HG03196 (cell line): Measurements from ENCODE around the gene MN1.
"Not testable (repeated sequence)": the region's sequence is repeated elsewhere in the genome, so short reads cannot be mapped to it uniquely, and the experiment has no call there.

Experiments used
- ATAC-seq: cut with Tn5 transposase; IDR thresholded peaks from one replicate; pipeline ENCODE4 v1.9.1; 2021; ENCODE audit not compliant: unreplicated experiment

Gene MN1

DNA sequence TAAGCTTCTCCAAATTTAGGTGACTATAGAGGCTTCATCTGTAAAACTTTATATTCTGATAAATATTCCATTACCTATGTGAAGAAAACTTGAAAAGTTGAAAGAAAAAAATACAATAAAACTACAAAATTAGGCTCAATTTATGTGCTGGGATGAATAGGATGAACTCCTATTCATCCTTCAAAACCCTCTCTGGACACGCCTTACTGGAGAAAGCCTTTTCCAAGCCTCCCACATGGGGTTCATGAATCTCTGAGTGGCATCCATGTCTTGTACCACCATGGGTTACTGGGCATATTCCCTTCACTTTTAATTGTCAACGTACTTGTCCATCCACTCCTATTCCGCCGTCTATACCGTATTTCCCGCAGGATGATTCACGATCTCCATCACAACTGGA is 55.7 kb downstream of the MN1 start:
- ATAC-seq, result no peak

DNA sequence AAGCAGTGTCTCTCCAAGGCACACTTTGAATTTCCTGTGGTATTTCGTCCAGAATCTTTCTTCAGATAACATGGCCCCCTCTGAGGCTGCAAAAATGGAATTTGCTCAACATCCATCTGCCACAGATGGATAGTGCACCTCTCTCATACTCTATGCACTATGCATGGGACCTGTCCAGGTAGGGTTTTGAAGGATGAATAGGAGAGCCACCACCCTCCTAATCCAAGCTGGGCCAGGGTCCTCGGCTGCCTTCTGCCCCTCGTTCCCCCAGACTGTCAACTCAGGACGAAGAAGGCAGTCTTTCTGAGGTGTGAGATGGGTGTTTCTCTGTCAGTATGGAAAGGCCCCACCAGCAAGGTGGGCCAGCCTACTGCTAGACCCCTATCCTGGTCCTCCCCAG is 56.4 kb downstream of the MN1 start:
- ATAC-seq, result no peak

DNA sequence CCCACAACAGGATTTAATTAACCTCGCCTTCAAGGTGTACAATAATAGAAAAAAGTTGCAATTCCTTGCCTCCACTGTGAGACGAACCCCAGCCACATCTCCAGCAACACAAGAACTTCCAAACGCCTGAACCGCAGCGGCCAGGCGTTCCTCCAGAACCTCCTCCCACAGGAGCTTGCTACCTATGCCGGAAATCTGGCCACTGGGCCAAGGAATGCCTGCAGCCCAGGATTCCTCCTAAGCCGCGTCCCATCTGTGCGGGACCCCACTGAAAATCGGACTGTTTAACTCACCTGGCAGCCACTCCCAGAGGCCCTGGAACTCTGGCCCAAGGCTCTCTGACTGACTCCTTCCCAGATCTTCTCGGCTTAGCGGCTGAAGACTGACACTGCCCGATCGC is 57.5 kb downstream of the MN1 start:
- ATAC-seq, result not testable (repeated sequence)

DNA sequence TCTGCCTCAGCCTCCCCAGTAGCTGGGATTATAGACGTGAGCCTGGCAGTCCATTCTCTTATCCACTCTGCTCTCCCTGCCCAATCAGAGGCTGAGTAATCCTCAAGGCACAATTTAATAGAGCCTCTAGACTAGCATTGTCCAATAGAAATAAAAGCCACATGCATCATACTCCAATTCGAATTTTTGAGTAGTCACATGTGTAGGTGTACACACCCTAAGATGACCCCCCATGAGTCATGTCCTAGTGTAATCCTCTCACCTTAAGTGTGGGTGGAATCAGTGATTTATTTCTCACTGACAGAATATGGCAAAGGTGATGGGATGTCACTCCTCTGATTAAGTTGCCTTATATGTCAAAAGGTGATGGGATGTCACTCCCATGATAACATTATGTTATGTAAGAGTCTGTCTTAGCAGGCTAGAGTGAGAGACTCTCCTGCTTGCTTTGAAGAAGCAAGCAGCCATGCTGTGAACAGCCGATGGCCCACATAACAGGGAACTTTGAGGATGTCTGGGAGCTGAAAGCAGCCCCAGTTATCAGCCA is 61.3 kb downstream of the MN1 start:
- ATAC-seq, result no peak

DNA sequence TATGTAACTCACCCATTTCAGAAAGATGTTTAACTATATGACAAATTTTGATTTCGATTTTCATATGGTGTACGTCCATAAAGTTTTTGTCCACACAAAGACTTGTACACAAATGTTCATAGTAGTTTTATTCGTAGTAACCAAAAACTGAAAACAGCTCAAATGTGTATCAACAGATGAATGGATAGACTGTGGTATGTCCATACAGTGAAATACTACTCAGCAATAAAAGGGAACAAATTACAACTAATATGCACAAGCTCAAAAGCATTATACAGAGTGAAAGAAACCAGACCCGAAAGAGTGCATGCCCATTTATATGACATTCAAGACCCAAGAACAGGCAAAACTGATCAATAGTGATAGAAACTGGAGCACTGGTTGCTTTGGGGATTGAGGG is 64.0 kb downstream of the MN1 start:
- ATAC-seq, result no peak

DNA sequence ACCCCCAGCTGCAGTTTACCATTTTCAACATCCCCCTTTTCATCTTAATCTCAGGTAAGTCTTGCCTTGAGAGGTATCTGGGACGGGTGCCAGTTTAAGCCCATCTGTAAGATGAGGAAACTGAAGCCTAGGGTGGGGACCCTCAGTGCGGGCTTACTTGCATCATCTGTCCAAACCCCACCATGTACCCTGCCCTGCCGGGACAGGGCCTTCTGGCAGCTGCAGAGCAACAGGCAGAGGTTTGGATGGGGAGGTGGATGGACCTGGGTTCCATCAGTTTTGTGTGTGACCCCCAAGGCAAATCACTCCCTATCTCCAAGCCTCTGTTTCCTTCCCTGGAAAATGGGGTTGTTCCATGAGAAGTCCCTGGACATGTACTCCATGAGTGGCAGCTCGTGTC is 67.5 kb downstream of the MN1 start:
- ATAC-seq, result no peak

DNA sequence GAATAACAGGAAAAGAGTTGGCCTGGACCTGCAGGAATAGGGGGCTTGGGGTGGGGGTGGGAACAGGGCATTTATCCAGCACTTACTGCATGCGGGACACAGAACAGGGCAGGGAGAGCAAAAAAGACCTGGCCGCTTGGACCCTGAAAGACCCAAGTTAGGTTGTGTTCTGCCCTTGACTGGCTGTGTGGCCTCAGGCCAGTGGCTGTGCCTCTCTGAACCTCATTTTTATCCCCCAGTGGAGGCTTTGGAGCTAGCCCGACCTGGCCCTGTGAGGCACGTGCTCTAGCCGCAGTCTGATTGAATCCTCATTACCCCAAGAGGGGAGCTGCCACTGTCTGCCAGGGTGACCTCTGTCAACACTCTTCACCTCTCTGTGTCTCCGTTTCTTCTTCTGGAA is 68.7 kb downstream of the MN1 start:
- no peak for ATAC-seq

DNA sequence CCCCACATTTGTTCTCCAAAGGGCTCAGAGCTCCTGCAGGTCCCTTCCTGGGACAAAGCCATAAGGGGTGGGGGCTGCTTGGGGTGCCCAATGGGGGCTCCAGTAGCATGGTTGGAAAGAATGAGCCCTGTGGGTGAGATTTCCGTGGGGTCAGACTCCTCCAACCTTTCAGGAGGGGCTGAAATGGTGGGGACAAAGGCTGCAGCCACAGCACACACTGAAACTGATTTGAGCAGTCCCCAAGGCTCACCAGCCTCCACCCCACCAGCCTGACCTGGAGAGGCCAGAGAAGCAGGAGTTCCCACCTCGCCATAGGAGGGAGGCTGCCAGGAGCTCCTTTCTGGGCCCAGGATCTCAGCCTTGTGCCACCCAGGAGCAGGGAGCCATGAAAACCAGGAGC is 69.2 kb downstream of the MN1 start:
- ATAC-seq, result no peak

DNA sequence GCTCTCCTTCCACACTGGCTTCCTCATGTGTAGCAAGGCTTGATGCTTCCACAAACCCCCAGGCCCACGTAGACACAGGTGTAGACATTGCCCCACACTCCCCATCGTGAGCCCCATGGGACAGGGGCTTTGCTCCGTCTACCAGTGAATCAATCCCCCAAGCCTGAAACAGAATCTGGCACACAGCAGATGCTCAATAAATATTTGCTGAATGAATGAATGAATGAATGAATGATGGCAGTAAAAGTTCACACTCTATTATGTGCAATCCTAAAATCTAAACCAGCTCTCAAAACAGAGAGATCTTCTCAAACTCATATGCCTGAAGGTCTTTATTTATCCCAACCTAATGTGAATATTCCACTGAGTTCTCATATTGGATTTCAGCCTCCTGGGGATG is 69.9 kb downstream of the MN1 start:
- ATAC-seq, result no peak

DNA sequence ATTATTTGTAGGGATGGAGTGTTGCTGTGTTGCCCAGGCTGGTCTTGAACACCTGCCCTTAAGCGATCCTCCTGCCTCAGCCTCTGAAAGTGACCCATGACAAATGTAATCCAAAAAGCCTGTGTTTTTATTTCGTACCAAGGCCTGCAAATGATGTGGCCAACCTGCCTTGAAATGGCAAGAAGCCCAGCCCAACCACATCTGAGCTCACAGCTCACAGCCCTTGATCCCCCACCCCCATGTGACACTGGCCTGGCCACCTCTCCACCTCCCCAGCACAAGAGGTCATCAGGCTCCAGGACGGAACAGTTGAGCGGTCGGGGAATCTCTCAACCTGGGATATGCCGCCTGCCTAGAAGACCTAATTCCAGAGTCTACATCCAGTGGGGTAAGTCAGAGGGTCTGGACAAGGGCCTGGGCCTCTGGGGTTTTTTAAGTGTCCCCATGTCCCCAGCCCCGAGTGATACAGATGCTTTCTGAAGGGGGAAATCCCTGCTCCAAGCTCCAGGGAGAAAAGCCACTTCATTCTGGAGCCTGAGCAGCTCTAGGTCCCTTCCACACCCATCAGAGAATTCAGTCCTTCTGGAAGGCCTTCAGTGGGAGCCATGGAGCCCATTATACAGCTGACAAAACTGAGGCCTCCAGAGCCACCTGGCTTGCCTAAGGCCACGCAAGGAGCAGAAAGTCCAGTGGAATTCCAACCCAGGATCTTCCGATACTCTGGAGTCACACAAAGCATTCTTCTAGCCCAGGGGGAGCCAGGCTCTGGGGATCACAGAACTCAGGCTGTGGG is 70.7 kb downstream of the MN1 start:
- ATAC-seq, result no peak

DNA sequence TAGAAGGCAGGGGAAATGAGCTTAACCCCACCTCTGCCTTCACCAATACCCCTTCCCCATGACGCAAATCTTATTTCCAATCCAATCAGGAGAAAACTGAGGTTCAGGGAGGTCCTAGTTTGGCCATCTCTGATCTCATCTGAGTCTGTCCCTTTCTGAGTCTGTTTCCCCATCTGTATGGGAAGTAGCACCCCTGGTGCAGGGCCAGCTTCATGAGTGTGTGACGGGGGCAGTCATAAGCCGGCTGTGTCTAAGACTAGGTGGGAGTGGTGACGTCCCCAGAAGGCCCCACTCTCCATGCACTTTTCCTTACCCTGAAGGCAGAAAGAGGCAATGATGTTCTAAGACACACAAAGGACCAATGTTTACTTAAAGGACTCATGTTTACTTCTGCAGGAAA is 72.3 kb downstream of the MN1 start:
- ATAC-seq, result no peak

DNA sequence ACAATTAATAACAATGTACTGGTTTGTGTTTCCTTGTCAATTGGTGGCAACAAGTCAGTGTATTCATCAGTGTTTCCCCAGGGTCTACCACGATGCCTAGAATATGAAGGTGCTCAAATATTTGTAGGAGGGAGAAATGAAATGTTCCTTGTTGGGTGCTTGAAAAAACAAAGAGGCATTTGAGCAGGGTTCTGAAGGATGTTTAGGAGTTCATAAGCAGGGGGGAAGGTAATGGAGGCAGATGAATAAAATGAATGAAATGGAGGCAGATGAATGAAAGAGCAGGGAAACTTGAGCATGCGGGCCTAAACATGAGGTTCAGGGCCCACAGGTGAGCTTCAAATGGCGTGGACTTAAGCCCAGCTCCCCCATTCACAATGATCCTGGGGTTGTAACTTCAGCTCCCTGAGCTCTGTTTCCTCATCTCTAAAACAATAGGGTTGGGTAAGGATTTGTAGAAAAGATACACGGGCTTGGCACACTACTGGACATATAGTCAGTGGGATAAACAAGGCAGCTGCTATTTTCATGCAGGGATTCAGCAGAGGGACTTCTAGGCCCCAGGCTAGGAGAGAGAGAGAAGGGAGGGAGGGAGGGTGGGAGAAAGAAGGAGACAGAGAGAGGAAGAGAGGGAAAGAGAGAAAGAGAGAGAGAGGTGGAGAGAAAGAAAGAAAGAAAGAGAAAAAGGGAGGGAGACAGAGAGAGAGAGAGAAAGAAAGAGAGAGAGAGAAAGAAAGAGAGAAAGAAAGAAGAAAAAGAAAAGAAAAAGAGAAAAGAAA is 73.7 kb downstream of the MN1 start:
- no peak for ATAC-seq

DNA sequence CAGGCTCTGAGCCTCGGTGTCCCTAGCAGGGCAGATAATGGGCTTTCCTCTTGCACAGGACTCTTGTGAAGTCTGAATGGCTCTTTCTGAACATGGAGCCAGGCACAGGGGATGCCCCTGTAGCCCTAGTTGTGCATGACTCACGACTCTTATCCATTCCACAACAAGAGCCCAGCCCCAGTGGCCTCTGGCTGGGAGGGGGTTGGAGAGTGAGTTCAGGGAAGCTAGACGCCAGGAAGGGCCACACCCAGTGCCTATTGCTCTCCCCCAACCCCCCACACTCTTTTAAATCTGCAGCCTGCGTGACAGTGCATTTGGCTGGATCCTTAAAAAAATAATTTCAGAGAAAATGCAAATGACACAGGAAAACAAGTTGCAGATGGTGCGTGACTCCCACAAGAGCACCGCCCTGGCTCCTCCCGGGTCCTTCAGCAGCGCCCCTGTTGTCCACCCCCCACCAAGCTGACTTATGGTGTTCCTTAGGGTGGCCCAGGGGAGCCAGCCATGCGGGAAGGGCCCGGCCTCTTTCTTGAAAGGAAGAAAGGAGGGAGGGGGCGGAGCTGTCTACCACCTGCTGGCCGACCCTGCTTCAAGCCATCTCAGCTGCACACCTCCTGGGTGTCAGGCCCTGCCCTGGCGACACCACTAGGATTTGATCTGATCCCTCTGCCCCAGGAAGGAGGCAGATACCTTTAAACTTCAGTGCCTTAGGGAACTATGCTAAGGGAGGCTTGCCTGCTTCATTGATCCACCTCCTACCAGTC is 74.7 kb downstream of the MN1 start:
- ATAC-seq, result no peak

DNA sequence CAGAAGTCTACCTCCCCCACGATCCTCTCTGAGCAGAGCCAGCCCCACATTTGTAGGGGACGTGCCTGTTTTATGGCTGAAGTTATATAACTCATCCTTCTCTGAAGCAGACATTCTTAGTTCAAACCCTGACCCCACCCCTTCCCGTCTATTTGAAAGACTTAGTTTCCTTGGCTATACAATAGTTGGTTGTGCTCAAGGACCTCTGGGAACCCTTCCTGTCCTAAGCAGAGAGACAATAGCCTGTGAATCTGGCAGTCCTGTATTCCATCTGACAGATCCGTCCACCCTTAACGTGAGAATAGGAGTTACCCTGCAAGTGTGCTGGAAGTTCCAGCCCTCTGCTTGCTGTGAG is 75.2 kb downstream of the MN1 start:
- no peak for ATAC-seq

DNA sequence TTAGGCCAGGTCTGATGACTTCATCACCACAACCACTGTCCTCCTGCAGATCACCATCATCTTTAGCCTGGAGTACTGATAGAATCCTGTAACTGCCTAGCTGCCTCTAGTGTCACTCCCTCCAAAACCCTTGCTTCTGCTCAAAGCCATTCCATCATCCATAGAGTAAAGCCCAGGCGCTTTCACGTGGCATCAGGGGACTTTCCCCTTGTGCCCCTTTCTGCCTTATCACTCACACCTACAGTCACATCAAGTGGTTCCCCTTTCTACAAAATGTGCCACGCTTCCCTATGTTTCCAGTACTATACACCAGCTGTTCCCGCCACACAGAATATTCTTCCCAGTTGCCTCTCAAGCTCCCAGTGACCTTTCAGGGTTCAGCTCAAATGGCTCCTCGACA is 75.9 kb downstream of the MN1 start:
- ATAC-seq, result no peak

DNA sequence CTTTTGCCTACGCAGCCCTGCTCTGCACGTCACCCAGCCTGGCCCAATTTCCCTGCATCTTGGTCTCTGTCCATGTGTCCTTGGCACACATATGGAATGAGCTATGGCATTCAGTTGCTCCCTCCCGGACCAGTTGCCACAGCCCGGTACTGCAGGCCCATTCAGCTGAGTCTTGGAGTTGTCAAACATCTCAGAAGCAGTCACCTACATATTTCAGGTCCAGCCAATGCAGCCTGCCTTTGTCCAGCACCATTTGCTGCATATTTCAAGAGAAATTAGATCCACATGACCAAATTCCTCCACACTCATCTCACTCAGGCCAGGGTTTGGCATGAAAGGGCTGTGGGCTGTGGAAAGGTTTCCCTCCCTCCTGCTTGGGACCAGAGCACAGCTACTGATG is 76.8 kb downstream of the MN1 start:
- no peak for ATAC-seq

DNA sequence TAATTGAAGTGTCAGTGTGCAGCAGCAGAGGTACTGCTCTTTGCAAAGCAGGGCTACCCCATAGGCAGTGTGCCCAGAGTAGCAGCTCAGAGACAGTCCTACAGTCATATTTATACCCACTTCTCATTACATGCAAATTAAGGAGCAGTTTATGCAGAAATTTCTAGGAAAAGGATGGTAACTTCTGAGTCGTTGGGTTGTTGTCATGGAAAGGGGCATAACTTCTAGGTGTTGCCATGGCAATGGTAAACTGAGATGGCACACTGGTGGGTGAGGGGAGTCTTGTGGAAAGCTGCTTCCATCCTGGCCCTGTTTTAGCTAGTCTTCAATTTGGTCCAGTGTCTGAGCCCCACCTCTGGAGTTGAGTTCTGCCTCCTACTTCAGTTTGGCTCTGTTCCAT is 77.4 kb downstream of the MN1 start:
- ATAC-seq, result no peak

DNA sequence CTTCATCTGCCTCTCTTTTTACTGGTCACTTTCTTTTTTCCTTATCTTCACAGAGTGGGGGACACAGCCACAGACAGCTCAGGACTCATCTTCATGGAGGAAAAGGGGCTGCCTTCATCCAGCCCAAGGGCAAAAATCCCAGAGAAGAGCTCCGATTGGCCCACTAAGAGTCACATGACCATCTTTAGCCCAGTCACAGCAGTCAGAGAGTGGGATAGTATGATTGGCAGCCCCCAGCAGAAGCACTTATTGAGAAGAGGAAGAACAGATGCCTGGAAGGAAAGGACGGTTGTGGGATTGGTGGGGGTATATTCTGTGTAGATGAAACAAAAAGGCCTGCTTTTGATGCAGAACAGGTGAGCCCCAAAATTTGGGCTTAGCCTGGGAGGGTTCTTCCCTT is 77.8 kb downstream of the MN1 start:
- ATAC-seq, result no peak

DNA sequence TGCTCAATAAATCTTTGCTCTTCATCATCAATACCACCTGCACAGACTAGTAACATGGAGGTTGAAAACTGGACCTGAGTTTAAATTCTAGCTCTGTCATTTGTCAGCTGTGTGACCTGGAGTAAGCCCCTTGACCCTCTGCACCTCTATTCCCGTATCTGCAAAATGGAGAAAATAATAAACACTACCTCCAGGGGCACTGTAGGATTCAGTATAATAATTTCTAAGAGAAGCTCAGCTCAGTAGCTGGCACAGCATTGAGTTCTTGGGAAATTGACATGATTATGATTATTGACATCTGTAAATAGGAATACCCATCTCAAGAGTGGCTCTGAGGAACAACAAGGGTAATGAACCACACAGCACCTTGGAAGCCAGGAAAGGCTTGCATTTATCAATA is 78.4 kb downstream of the MN1 start:
- no peak for ATAC-seq

DNA sequence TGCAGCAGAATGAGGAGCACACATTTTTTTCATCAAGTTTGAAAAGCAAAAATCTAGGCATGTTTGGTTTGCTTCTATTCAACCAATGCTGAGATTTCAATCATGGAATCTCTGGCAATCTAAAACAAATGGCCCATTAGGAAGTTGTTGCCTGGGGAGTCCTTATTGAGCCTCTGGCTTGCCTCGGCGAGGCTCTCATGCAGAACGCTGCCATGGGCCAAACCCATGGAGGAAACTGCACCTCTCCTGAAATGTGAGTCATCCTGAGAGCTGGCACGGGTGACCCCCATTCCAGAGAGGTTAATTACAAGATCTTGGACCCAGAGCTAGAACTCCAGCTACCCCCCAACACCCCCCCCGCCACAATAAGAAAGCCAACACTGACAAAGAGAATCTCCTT is 80.7 kb downstream of the MN1 start:
- no peak for ATAC-seq

DNA sequence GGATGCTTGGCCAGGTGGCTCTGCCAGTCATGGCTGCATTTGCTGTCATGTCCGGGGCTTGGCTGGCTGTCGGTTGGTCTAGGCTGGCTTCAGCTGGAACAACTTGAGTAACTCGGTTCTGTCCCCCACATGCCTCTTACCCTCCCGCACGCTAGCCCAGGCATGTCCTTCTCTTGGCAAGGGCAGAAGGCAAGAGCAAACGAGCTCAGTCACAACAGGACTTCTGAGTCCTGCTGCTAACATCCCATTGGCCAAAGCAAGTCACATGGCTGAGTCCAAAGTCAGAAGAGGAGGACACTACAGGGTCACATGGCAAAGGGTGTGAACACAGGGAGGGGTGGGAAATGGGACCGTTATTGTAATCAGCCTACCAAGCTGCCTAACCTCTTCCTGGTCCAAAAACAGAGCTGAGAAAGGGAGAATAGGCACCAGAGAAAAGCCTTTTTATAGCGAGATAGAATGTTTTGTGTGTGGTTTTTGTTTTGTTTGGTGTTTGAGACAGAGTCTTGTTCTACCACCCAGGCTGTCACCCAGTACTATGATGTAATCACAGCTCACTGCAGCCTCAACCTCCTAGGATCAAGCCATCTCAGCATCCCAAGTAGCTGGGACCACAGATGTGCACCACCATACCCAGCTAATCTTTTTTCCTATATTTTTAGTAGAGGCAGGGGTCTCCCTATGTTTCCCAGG is 81.9 kb downstream of the MN1 start:
- no peak for ATAC-seq
